Keratinocyte (primary cell): ENCODE data around the gene PARD3. TPM values are rescaled to one million over a fixed set of nuclear protein-coding genes. Genes with fewer than 3 reads are reported as not detected.

Experiments used
- DNase-seq: peaks from one replicate; pipeline ENCODE4 v3.0.0-alpha.2; 2011; ENCODE audit warnings: low read depth, missing footprints, low spot score
- FAIRE-seq: peaks from 2 replicates; lab custom pipeline; 2011; peaks lifted over from hg19 to GRCh38; lab: Jason Lieb, UNC
- H2AFZ ChIP-seq: 2 replicates; pipeline ENCODE4 v1.6.0; 2012; ENCODE audit warnings: low read length, control low read depth, inconsistent platforms; ENCODE audit not compliant: control insufficient read depth
- H3K27ac ChIP-seq: 2 replicates; pipeline ENCODE4 v1.5.1; 2011; ENCODE audit warnings: low read length; ENCODE audit not compliant: control insufficient read depth, insufficient read depth
- H3K27me3 ChIP-seq: 3 replicates; pipeline ENCODE4 v1.6.0; 2011; ENCODE audit warnings: low read length; ENCODE audit not compliant: control insufficient read depth, insufficient read depth; ENCODE audit errors: extremely low read depth
- H3K36me3 ChIP-seq, 2 experiments: 2 replicates in 1 of 2; 3 replicates in 1 of 2; pipeline ENCODE4 v1.5.1; 2011; ENCODE audit warnings: low read length in 2 of 2, mild to moderate bottlenecking in 1 of 2; ENCODE audit not compliant: control insufficient read depth in 2 of 2, insufficient read depth in 2 of 2; ENCODE audit errors: extremely low read depth in 1 of 2
- H3K4me1 ChIP-seq: 3 replicates; pipeline ENCODE4 v1.5.1; 2011; ENCODE audit warnings: low read length; ENCODE audit not compliant: control insufficient read depth, insufficient read depth; ENCODE audit errors: extremely low read depth
- H3K4me2 ChIP-seq: 3 replicates; pipeline ENCODE4 v1.6.0; 2011; ENCODE audit warnings: low read depth, low read length; ENCODE audit not compliant: control insufficient read depth, insufficient read depth; ENCODE audit errors: extremely low read depth
- H3K4me3 ChIP-seq, 3 experiments: fragments of 200-600 bp in 1 of 3; sonication (generic) in 1 of 3; 2 replicates in 2 of 3; 3 replicates in 1 of 3; pipeline ENCODE4 v1.5.1; 2011 to 2016; ENCODE audit warnings: low read length in 3 of 3, mild to moderate bottlenecking in 3 of 3, control low read depth in 2 of 3, inconsistent platforms in 1 of 3, low read depth in 1 of 3, mixed read lengths in 1 of 3, mixed run types in 1 of 3, moderate library complexity in 1 of 3; ENCODE audit not compliant: control insufficient read depth in 2 of 3, insufficient read depth in 2 of 3; ENCODE audit errors: extremely low read depth in 1 of 3
- H3K79me2 ChIP-seq: 2 replicates; pipeline ENCODE4 v1.6.0; 2012; ENCODE audit warnings: low read length; ENCODE audit not compliant: control insufficient read depth, insufficient read depth
- H3K9ac ChIP-seq: 3 replicates; pipeline ENCODE4 v1.6.0; 2011; ENCODE audit warnings: low read length; ENCODE audit not compliant: control insufficient read depth, insufficient read depth; ENCODE audit errors: extremely low read depth
- H3K9me1 ChIP-seq: 3 replicates; pipeline ENCODE4 v1.6.0; 2011; ENCODE audit warnings: low read length; ENCODE audit not compliant: control insufficient read depth, insufficient read depth; ENCODE audit errors: extremely low read depth
- H3K9me3 ChIP-seq: 2 replicates; pipeline ENCODE4 v1.5.1; 2012; ENCODE audit warnings: low read depth, low read length; ENCODE audit not compliant: control insufficient read depth
- H4K20me1 ChIP-seq: 3 replicates; pipeline ENCODE4 v1.6.0; 2011; ENCODE audit warnings: low read length; ENCODE audit not compliant: control insufficient read depth, insufficient read depth; ENCODE audit errors: extremely low read depth
- EZH2 ChIP-seq: IDR thresholded peaks from one replicate; pipeline ENCODE4 v1.6.1; 2012; ENCODE audit warnings: inconsistent platforms, mild to moderate bottlenecking, low read length, moderate library complexity
- dilution Hi-C: fragments of 300-500 bp; cut with MboI; formaldehyde crosslinking; loops from one replicate; pipeline ENCODE4 v1.7.0; 2020; ENCODE audit warnings: low sequenced_read_pairs; ENCODE audit not compliant: extremely low pct_ligation_motif_present
- polyA plus RNA-seq, 5 experiments: library from polyadenylated mRNA; depleted of rRNA in 3 of 5; stranded (reverse) in 3 of 5; stranded (forward) in 1 of 5; unstranded in 1 of 5; fragments of >200 nt; gene quantifications; 1 replicate in 1 of 5; 2 replicates in 3 of 5; 3 replicates in 1 of 5; pipeline versions ENCODE4 v1.2.1 to v1.2.3, GENCODE V29; 2011 to 2012; ENCODE audit warnings: missing spikeins in 2 of 5, low read depth in 1 of 5, low replicate concordance in 1 of 5
- TF ChIP-seq, protein P1 (sequence below), 3 experiments: IDR thresholded peaks in 1 of 3; conservative IDR thresholded peaks in 1 of 3; optimal IDR thresholded peaks in 1 of 3; 2 replicates in 2 of 3; 3 replicates in 1 of 3; pipeline versions ENCODE3 to v1.5.1; 2011; ENCODE audit warnings: low read length in 3 of 3, mild to moderate bottlenecking in 3 of 3, moderate library complexity in 2 of 3, control low read depth in 1 of 3, inconsistent platforms in 1 of 3; ENCODE audit not compliant: insufficient read depth in 2 of 3; ENCODE audit errors: extremely low read depth in 1 of 3

PARD3 gene
- polyA plus RNA-seq, 1 donor (not counting 4 experiments of a cell fraction or from before 2014, with no cell fraction given): 46.4 TPM

- dilution Hi-C loops: no loop called here
- H3K79me2 ChIP-seq: no peaks in the 10 kb centered on the region
- no peak overlapping the region for H2AFZ ChIP-seq
- H3K27me3 ChIP-seq: no peaks in the 10 kb centered on the region
- DNase-seq (no peak), FAIRE-seq (no peak)
- no peaks in the 10 kb centered on the region for H4K20me1 ChIP-seq
- H3K9me3 ChIP-seq: no peaks in the 10 kb centered on the region
- H3K4me1 ChIP-seq: peaks cover 23% of the 10 kb centered on the region
- no peak overlapping the region for H3K27ac ChIP-seq
- no peak overlapping the region for H3K9ac ChIP-seq
- no peaks in the 10 kb centered on the region for H3K36me3 ChIP-seq
- H3K4me2 ChIP-seq: no peak overlapping the region
- no peak for TF ChIP-seq EZH2
- TF ChIP-seq, protein P1, sequence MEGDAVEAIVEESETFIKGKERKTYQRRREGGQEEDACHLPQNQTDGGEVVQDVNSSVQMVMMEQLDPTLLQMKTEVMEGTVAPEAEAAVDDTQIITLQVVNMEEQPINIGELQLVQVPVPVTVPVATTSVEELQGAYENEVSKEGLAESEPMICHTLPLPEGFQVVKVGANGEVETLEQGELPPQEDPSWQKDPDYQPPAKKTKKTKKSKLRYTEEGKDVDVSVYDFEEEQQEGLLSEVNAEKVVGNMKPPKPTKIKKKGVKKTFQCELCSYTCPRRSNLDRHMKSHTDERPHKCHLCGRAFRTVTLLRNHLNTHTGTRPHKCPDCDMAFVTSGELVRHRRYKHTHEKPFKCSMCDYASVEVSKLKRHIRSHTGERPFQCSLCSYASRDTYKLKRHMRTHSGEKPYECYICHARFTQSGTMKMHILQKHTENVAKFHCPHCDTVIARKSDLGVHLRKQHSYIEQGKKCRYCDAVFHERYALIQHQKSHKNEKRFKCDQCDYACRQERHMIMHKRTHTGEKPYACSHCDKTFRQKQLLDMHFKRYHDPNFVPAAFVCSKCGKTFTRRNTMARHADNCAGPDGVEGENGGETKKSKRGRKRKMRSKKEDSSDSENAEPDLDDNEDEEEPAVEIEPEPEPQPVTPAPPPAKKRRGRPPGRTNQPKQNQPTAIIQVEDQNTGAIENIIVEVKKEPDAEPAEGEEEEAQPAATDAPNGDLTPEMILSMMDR (optimal IDR thresholded peaks at IDR 0.05 in 1 of 3, IDR thresholded peaks at IDR 0.05 in 1 of 3, conservative IDR thresholded peaks at IDR 0.05 in 1 of 3; ENCODE audit: extremely low read depth in 1 of 3, insufficient read depth in 2 of 3, low read length in 3 of 3): no peak
- no peak overlapping the region for H3K4me3 ChIP-seq
- no peaks in the 10 kb centered on the region for H3K9me1 ChIP-seq
Observed at GRCh38 chr10:34154383-34154900, 660.7 kb downstream of the PARD3 start.

DNA sequence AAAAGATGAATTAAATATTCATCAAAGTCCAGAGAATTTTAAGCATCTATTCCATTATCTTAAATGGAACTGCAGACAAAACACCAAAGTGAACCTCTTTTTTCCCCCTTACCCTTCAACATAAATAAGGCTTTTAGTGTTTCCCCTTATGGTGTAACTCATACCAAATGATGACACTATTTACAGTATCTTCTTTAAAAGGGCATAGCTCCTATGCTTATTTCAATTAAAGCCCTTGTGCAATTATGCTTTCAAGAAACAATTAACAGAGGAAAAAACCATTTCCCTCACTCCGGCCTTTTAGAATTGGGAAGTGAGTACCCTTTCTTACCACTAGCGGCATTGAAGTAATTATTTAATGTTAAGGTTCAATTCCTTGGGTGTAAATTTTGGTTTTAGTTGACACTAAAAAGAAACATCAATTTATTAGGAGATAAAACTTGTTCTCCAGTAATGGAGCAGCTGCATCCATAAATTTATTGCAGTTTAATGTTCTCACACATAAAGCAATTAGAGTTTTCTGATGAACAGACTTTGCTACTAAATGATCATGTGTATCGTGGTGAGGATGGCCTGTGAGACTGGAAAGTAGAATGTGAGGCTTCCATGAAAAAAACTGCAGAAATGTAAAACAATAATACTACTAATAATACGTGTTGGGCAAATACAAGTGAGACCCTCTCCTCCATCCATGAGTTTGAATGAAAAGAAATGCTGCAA, 661.3 kb downstream of the PARD3 start:
- DNase-seq: no peak
- H3K79me2 ChIP-seq: no peaks in the 10 kb centered on the region
- H3K27me3 ChIP-seq: no peaks in the 10 kb centered on the region
- H3K9ac ChIP-seq: no peak overlapping the region
- no peak overlapping the region for H3K4me2 ChIP-seq
- H3K9me3 ChIP-seq: no peaks in the 10 kb centered on the region
- no peaks in the 10 kb centered on the region for H4K20me1 ChIP-seq
- no peak for FAIRE-seq
- no peak overlapping the region for H3K27ac ChIP-seq
- H3K36me3 ChIP-seq: no peaks in the 10 kb centered on the region
- H2AFZ ChIP-seq: no peak overlapping the region
- TF ChIP-seq EZH2: no peak
- TF ChIP-seq, protein P1 (optimal IDR thresholded peaks at IDR 0.05 in 1 of 3, IDR thresholded peaks at IDR 0.05 in 1 of 3, conservative IDR thresholded peaks at IDR 0.05 in 1 of 3; ENCODE audit: extremely low read depth in 1 of 3, insufficient read depth in 2 of 3, low read length in 3 of 3): no peak
- H3K9me1 ChIP-seq: no peaks in the 10 kb centered on the region
- H3K4me1 ChIP-seq: peaks cover 23% of the 10 kb centered on the region
- dilution Hi-C loops: no loop called here
- no peak overlapping the region for H3K4me3 ChIP-seq
